ENCODE results near the gene POU5F1.

- TF ChIP-seq DACH1 (IDR thresholded peaks at IDR 0.05; ENCODE audit: partially characterized antibody) (no peak), HDGF (IDR thresholded peaks at IDR 0.05) (no peak)
Observed at GRCh38 chr6:31125162-31125561, 45.3 kb downstream of the POU5F1 start.
